ENCODE data around the gene HADHA. TPM values are rescaled to one million over a fixed set of nuclear protein-coding genes. Genes with fewer than 3 reads are reported as not detected.

The HADHA gene
- total RNA-seq, 1 donor from 2014 or later = 120 TPM

DNA sequence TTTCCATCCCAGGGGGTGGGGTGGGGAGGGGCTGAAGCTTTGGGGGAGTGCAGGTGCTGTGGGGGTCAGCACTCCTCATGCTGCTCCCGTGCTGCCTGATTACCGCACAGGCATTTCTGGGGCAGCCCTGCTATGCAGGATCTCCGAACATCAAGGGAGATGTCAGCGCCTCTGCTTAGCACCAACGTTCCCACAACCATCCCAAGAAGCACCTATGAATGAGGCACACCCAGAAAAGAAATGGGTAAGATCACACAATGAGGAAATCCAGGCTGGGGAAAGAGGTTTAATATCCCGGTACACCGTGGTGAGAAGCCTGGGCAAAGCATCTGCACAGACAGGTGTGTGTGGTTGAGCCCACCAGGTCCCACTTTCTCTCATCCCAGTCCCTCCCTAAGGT lies 54.1 kb downstream of the HADHA start:
- H3K36me3 Mint-ChIP-seq = peaks cover 35% of the 10 kb centered on the region
- TF ChIP-seq EZH2phosphoT487 (IDR thresholded peaks at IDR 0.05) = no peak
- TF ChIP-seq EZH2 (IDR thresholded peaks at IDR 0.05) = no peak
- TF ChIP-seq, protein P1, sequence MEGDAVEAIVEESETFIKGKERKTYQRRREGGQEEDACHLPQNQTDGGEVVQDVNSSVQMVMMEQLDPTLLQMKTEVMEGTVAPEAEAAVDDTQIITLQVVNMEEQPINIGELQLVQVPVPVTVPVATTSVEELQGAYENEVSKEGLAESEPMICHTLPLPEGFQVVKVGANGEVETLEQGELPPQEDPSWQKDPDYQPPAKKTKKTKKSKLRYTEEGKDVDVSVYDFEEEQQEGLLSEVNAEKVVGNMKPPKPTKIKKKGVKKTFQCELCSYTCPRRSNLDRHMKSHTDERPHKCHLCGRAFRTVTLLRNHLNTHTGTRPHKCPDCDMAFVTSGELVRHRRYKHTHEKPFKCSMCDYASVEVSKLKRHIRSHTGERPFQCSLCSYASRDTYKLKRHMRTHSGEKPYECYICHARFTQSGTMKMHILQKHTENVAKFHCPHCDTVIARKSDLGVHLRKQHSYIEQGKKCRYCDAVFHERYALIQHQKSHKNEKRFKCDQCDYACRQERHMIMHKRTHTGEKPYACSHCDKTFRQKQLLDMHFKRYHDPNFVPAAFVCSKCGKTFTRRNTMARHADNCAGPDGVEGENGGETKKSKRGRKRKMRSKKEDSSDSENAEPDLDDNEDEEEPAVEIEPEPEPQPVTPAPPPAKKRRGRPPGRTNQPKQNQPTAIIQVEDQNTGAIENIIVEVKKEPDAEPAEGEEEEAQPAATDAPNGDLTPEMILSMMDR (IDR thresholded peaks at IDR 0.05) = no peak
- no peak overlapping the region for H3K4me2 ChIP-seq
- H3K27me3 Mint-ChIP-seq (ENCODE audit: insufficient read depth, low read depth) = peaks cover 13% of the 10 kb centered on the region
- H3K27me3 ChIP-seq = peaks cover 5% of the 10 kb centered on the region
- no peak overlapping the region for H3K9ac ChIP-seq
- peaks cover 5% of the 10 kb centered on the region for H3F3A ChIP-seq (ENCODE audit: low read depth)
- no peak overlapping the region for H2AFZ ChIP-seq (replicated peaks)
- H4K20me1 ChIP-seq (ENCODE audit: low read depth) = peaks cover 13% of the 10 kb centered on the region
- H3K36me3 ChIP-seq = no peaks in the 10 kb centered on the region
- H3K4me1 Mint-ChIP-seq = peaks cover 2% of the 10 kb centered on the region
- no peaks in the 10 kb centered on the region for H3K4me1 ChIP-seq
- DNase-seq (ENCODE audit: low spot score) = no peak
- no peaks in the 10 kb centered on the region for H3K9me3 Mint-ChIP-seq
- H3K4me3 Mint-ChIP-seq = no peak overlapping the region
- no peak overlapping the region for H3K27ac ChIP-seq
- no peaks in the 10 kb centered on the region for H3K9me3 ChIP-seq (ENCODE audit: low read depth)
- no peak overlapping the region for H3K4me3 ChIP-seq
- no peaks in the 10 kb centered on the region for H3K79me2 ChIP-seq (ENCODE audit: low read depth)
- H3K27ac Mint-ChIP-seq = no peak overlapping the region

DNA sequence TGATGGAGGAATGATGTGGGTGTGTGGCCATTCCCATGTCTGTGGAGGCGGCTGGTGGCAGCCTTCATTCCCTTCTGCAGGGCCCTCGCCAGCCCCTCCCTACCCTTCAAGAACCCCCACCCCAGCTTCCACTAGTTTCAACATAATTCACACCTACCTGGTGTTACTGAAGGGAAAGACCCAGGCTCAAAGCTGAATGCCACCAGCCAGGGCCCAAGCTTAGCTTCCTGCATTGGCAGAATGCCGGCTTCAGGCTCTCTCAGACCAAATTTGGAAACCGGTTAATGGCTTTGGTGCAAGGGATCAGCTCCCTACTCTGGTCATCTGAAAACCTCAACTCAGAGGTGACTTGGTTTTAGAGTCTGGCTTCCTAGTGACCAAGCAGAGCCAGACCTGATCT lies 54.7 kb downstream of the HADHA start:
- DNase-seq (ENCODE audit: low spot score) = no peak
- Histone ChIP-seq H3F3A (ENCODE audit: low read depth) (peaks cover 9% of the 10 kb centered on the region), H3K9ac (no peak overlapping the region), H3K4me1 (no peaks in the 10 kb centered on the region), H4K20me1 (ENCODE audit: low read depth) (peaks cover 16% of the 10 kb centered on the region), H3K4me3 (no peak overlapping the region), H3K27me3 (peaks cover 10% of the 10 kb centered on the region), H3K4me2 (no peak overlapping the region), H3K27ac (no peak overlapping the region), H3K36me3 (no peaks in the 10 kb centered on the region), H3K79me2 (ENCODE audit: low read depth) (no peaks in the 10 kb centered on the region), H2AFZ (replicated peaks) (no peak overlapping the region), H3K9me3 (ENCODE audit: low read depth) (no peaks in the 10 kb centered on the region)
- Mint-ChIP-seq H3K36me3 (peaks cover 31% of the 10 kb centered on the region), H3K4me1 (peaks cover 2% of the 10 kb centered on the region), H3K4me3 (no peak overlapping the region), H3K9me3 (no peaks in the 10 kb centered on the region), H3K27me3 (ENCODE audit: insufficient read depth, low read depth) (peaks cover 13% of the 10 kb centered on the region), H3K27ac (no peak overlapping the region)
- TF ChIP-seq EZH2phosphoT487 (IDR thresholded peaks at IDR 0.05) = no peak

DNA sequence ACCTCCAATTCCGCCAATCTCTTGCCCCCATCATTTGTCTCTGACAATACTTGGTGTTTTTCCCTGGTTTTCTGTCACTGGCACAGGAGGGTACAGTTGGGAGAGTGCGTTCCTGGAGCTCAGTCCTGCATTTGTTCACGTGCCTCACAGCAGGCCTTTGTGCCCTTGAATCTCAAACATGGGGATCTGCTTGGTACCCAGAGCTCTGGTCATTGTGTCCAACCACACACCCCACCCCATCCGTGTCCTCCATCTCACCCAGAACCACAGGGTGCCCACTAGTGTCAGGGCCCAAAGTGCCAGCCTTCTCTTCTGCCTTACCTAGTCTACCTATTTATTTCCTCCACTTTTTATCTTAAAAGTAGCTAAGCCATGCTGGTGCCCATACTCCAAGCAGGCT lies 55.3 kb downstream of the HADHA start:
- Histone ChIP-seq H3K36me3 (no peaks in the 10 kb centered on the region), H3K9ac (no peak overlapping the region), H3K79me2 (ENCODE audit: low read depth) (no peaks in the 10 kb centered on the region), H4K20me1 (ENCODE audit: low read depth) (peaks cover 16% of the 10 kb centered on the region), H2AFZ (replicated peaks) (no peak overlapping the region), H3K9me3 (ENCODE audit: low read depth) (no peaks in the 10 kb centered on the region), H3K4me3 (no peak overlapping the region), H3K4me1 (no peaks in the 10 kb centered on the region), H3K4me2 (no peak overlapping the region), H3K27me3 (peaks cover 16% of the 10 kb centered on the region), H3F3A (ENCODE audit: low read depth) (peaks cover 9% of the 10 kb centered on the region), H3K27ac (no peak overlapping the region)
- peaks cover 13% of the 10 kb centered on the region for H3K27me3 Mint-ChIP-seq (ENCODE audit: insufficient read depth, low read depth)
- H3K4me1 Mint-ChIP-seq = peaks cover 2% of the 10 kb centered on the region
- no peak for DNase-seq (ENCODE audit: low spot score)
- no peak overlapping the region for H3K27ac Mint-ChIP-seq
- H3K9me3 Mint-ChIP-seq = no peaks in the 10 kb centered on the region
- H3K4me3 Mint-ChIP-seq = no peak overlapping the region
- TF ChIP-seq, protein P1 (IDR thresholded peaks at IDR 0.05) = no peak
- peaks cover 27% of the 10 kb centered on the region for H3K36me3 Mint-ChIP-seq

DNA sequence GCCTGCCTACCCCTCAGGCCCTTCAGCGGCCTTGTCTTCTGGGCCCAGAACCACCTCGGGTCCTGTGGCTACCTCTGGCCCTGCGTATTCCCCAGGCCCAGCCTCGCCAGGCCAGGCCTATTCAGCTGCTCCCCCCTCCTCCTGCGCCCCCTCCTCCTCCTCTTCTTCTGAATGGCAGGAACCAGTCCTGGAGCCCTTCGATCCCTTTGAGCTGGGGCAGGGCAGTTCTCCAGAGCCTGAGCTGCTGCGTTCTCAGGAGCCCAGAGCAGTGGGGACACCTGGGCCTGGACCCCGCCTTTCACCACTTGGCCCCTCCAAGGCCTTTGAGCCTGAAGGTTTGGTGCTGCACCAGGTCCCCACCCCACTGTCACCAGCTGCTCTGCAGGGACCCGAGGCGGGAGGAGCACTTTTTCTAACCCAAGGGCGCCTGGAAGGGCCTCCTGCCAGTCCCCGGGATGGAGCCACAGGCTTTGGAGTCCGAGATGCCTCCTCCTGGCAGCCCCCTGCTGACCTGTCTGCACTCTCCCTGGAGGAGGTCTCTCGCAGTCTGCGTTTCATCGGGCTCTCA lies 56.8 kb downstream of the HADHA start:
- H3K4me1 Mint-ChIP-seq = peaks cover 5% of the 10 kb centered on the region

More for the DNA sequence above, 56.8 kb downstream of the HADHA start:
- no peak overlapping the region for H3K4me2 ChIP-seq
- Mint-ChIP-seq H3K36me3 (peaks cover 30% of the 10 kb centered on the region), H3K9me3 (peaks cover 3% of the 10 kb centered on the region), H3K27me3 (ENCODE audit: insufficient read depth, low read depth) (peaks cover 13% of the 10 kb centered on the region), H3K4me3 (no peak overlapping the region), H3K27ac (no peak overlapping the region)
- no peaks in the 10 kb centered on the region for H3K79me2 ChIP-seq (ENCODE audit: low read depth)
- no peak overlapping the region for H3K9ac ChIP-seq
- DNase-seq (ENCODE audit: low spot score) = no peak
- H3K4me1 ChIP-seq = no peaks in the 10 kb centered on the region
- peaks cover 9% of the 10 kb centered on the region for H3F3A ChIP-seq (ENCODE audit: low read depth)
- H2AFZ ChIP-seq (replicated peaks) = no peak overlapping the region
- H3K27ac ChIP-seq = no peak overlapping the region
- TF ChIP-seq EZH2phosphoT487 (IDR thresholded peaks at IDR 0.05) (no peak), EZH2 (IDR thresholded peaks at IDR 0.05) (no peak)
- TF ChIP-seq, protein P1 (IDR thresholded peaks at IDR 0.05) = no peak
- no peaks in the 10 kb centered on the region for H3K9me3 ChIP-seq (ENCODE audit: low read depth)
- H3K4me3 ChIP-seq = no peak overlapping the region
- peaks cover 19% of the 10 kb centered on the region for H4K20me1 ChIP-seq (ENCODE audit: low read depth)
- H3K27me3 ChIP-seq = peaks cover 31% of the 10 kb centered on the region
- no peaks in the 10 kb centered on the region for H3K36me3 ChIP-seq
